HG03095 (cell line): Measurements from ENCODE around the gene SPNS3.
A peak's percentile ranks its signal among the peaks of the same experiment; 100 is the strongest.

Experiments used
- ATAC-seq: cut with Tn5 transposase; IDR thresholded peaks from one replicate; pipeline ENCODE4 v1.9.1; 2021; ENCODE audit warnings: moderate library complexity; ENCODE audit not compliant: unreplicated experiment

SPNS3 gene

GRCh38 chr17:4433515-4434031 lies at the start of gene SPNS3:
Gene SPNS3, plus strand, starts transcription at chr17:4433940. Its CDS starts 28 bp downstream, at chr17:4433968.
- no peak for ATAC-seq

- ATAC-seq, result no peak
These were observed 47.3 kb upstream of the SPNS3 start for GRCh38 chr17:4386406-4386805.

GRCh38 chr17:4387137-4387536 lies 46.6 kb upstream of the SPNS3 start:
- ATAC-seq, result no peak

- ATAC-seq, result no peak
These were observed 44.7 kb upstream of the SPNS3 start for GRCh38 chr17:4389079-4389478.

GRCh38 chr17:4393806-4394205 lies 39.9 kb upstream of the SPNS3 start:
- no peak for ATAC-seq

- no peak for ATAC-seq
These were observed 39.3 kb upstream of the SPNS3 start for GRCh38 chr17:4394208-4395110.

- no peak for ATAC-seq
These were observed 38.6 kb upstream of the SPNS3 start for GRCh38 chr17:4395111-4395478.

GRCh38 chr17:4397840-4398239 lies 35.9 kb upstream of the SPNS3 start:
- ATAC-seq, result no peak

- no peak for ATAC-seq
These were observed 28.6 kb upstream of the SPNS3 start for GRCh38 chr17:4405038-4405669.

GRCh38 chr17:4405699-4406098 lies 28.0 kb upstream of the SPNS3 start:
- ATAC-seq, result no peak

GRCh38 chr17:4406386-4406785 lies 27.4 kb upstream of the SPNS3 start:
- no peak for ATAC-seq

- ATAC-seq, result no peak
These were observed 26.5 kb upstream of the SPNS3 start for GRCh38 chr17:4407216-4407615.

GRCh38 chr17:4407851-4408250 lies 25.9 kb upstream of the SPNS3 start:
- no peak for ATAC-seq

- no peak for ATAC-seq
These were observed 24.1 kb upstream of the SPNS3 start for GRCh38 chr17:4409659-4410058.

- ATAC-seq, result no peak
These were observed 22.5 kb upstream of the SPNS3 start for GRCh38 chr17:4411201-4411600.

GRCh38 chr17:4412933-4413831 lies 20.6 kb upstream of the SPNS3 start:
- ATAC-seq, result peak; percentile 52

GRCh38 chr17:4417129-4417667 lies 16.5 kb upstream of the SPNS3 start:
- no peak for ATAC-seq

- ATAC-seq, result no peak
These were observed 13.0 kb upstream of the SPNS3 start for GRCh38 chr17:4420692-4421131.

GRCh38 chr17:4422864-4423263 lies 10.9 kb upstream of the SPNS3 start:
- no peak for ATAC-seq

GRCh38 chr17:4425398-4425797 lies 8.3 kb upstream of the SPNS3 start:
- no peak for ATAC-seq
